ENCODE data around the gene TF.

The TF gene

DNA sequence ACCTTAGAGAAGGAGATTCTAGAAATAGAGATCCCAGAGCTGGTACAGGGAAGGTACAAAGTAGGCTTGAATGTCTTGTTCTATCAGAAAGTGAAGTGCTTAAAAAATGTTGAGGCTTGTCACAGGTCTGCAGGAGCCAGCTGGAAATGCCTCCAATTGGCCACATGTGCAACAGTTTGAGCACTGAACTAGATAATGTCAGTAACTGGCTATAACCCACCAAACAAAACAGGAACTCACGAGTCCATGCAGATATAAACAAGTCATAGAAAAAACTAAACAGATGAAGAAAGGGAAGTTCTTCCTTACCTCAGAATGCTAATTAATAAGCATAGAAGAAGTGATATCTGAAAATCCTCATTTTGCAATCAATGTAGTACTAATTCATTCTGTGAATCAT lies 11.9 kb upstream of the TF start:
- no peak for TF ChIP-seq EZH2 (IDR thresholded peaks at IDR 0.05)
- TF ChIP-seq FOXP2 (optimal IDR thresholded peaks at IDR 0.05; ENCODE audit: control extremely low read depth, extremely low read length, insufficient read depth), result no peak
- TF ChIP-seq POLR2AphosphoS5 (IDR thresholded peaks at IDR 0.05; ENCODE audit: borderline replicate concordance, low read depth, low read length), result no peak
- Histone ChIP-seq H3K4me3 (no peak overlapping the region), H3K36me3 (ENCODE audit: insufficient read depth, low read length) (no peaks in the 10 kb centered on the region), H3K9me3 (ENCODE audit: low read depth, low read length) (no peaks in the 10 kb centered on the region), H3K27ac (no peak overlapping the region), H3K9ac (ENCODE audit: insufficient read length) (no peak overlapping the region)
- no peak for DNase-seq (ENCODE audit: low read depth, low spot score)

- Histone ChIP-seq H3K9ac (ENCODE audit: insufficient read length) (no peak overlapping the region), H3K27ac (no peak overlapping the region), H3K36me3 (ENCODE audit: insufficient read depth, low read length) (no peaks in the 10 kb centered on the region), H3K9me3 (ENCODE audit: low read depth, low read length) (no peaks in the 10 kb centered on the region), H3K4me3 (no peak overlapping the region)
- no peak for DNase-seq (ENCODE audit: low read depth, low spot score)
- TF ChIP-seq FOXP2 (optimal IDR thresholded peaks at IDR 0.05; ENCODE audit: control extremely low read depth, extremely low read length, insufficient read depth) (no peak), POLR2AphosphoS5 (IDR thresholded peaks at IDR 0.05; ENCODE audit: borderline replicate concordance, low read depth, low read length) (no peak), EZH2 (IDR thresholded peaks at IDR 0.05) (no peak)
Measured at GRCh38 chr3:133742351-133743091, 3.7 kb upstream of the TF start.

- Histone ChIP-seq H3K4me3 (no peak overlapping the region), H3K9me3 (ENCODE audit: low read depth, low read length) (no peaks in the 10 kb centered on the region), H3K36me3 (ENCODE audit: insufficient read depth, low read length) (no peaks in the 10 kb centered on the region), H3K27ac (no peak overlapping the region), H3K9ac (ENCODE audit: insufficient read length) (no peak overlapping the region)
- TF ChIP-seq FOXP2 (optimal IDR thresholded peaks at IDR 0.05; ENCODE audit: control extremely low read depth, extremely low read length, insufficient read depth) (no peak), EZH2 (IDR thresholded peaks at IDR 0.05) (no peak), POLR2AphosphoS5 (IDR thresholded peaks at IDR 0.05; ENCODE audit: borderline replicate concordance, low read depth, low read length) (no peak)
- no peak for DNase-seq (ENCODE audit: low read depth, low spot score)
Measured at GRCh38 chr3:133744241-133744640, 2.0 kb upstream of the TF start.

DNA sequence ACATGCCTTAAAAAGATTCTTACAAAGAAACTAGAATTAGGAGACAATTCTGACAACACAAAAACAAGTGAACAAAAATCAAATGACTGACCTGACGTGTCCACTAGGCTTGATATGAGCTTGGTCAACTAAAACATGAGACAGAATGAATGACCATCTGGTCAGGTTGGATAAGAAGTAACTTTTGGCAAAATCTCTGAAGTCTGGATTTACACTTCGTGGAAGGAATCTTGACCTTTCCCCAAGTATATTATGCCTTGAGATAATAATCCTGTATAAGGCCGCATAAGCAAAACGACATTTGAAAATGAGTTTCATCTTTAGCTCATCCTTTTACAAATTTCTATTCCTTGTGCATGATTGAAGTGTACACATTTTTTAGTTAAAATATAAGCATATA lies 1.1 kb upstream of the TF start:
- no peak for DNase-seq (ENCODE audit: low read depth, low spot score)
- Histone ChIP-seq H3K27ac (no peak overlapping the region), H3K9ac (ENCODE audit: insufficient read length) (no peak overlapping the region), H3K9me3 (ENCODE audit: low read depth, low read length) (no peaks in the 10 kb centered on the region), H3K36me3 (ENCODE audit: insufficient read depth, low read length) (no peaks in the 10 kb centered on the region), H3K4me3 (no peak overlapping the region)
- TF ChIP-seq POLR2AphosphoS5 (IDR thresholded peaks at IDR 0.05; ENCODE audit: borderline replicate concordance, low read depth, low read length) (no peak), FOXP2 (optimal IDR thresholded peaks at IDR 0.05; ENCODE audit: control extremely low read depth, extremely low read length, insufficient read depth) (no peak), EZH2 (IDR thresholded peaks at IDR 0.05) (no peak)

DNA sequence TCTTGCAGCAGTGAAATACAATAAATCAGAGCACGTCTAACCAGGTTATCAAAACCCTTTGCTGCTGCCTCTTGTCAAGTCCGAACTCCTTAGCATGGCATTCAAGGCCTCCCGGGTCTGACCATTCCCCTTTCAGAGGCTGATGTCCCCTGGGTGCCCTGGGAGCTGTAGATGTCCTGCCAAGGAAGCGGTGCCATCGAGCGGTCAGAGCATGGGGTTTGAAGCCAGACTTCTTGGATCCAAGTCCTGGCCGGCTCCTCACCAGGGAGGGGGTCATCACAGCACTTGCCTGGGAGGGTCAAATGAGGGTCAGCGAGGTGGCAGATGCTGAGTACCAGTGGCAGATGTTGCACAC lies 496 bp downstream of the TF start:
- H3K4me3 ChIP-seq, result no peak overlapping the region
- no peak for DNase-seq (ENCODE audit: low read depth, low spot score)
- no peak overlapping the region for H3K9ac ChIP-seq (ENCODE audit: insufficient read length)
- TF ChIP-seq EZH2 (IDR thresholded peaks at IDR 0.05) (no peak), POLR2AphosphoS5 (IDR thresholded peaks at IDR 0.05; ENCODE audit: borderline replicate concordance, low read depth, low read length) (no peak), FOXP2 (optimal IDR thresholded peaks at IDR 0.05; ENCODE audit: control extremely low read depth, extremely low read length, insufficient read depth) (no peak)
- H3K27ac ChIP-seq, result no peak overlapping the region
- H3K36me3 ChIP-seq (ENCODE audit: insufficient read depth, low read length), result no peaks in the 10 kb centered on the region
- no peaks in the 10 kb centered on the region for H3K9me3 ChIP-seq (ENCODE audit: low read depth, low read length)

GRCh38 chr3:133747373-133747772 lies 1.2 kb downstream of the TF start:
- Histone ChIP-seq H3K36me3 (ENCODE audit: insufficient read depth, low read length) (no peaks in the 10 kb centered on the region), H3K4me3 (no peak overlapping the region), H3K9me3 (ENCODE audit: low read depth, low read length) (no peaks in the 10 kb centered on the region), H3K27ac (no peak overlapping the region), H3K9ac (ENCODE audit: insufficient read length) (no peak overlapping the region)
- TF ChIP-seq EZH2 (IDR thresholded peaks at IDR 0.05), result no peak
- no peak for TF ChIP-seq POLR2AphosphoS5 (IDR thresholded peaks at IDR 0.05; ENCODE audit: borderline replicate concordance, low read depth, low read length)
- no peak for TF ChIP-seq FOXP2 (optimal IDR thresholded peaks at IDR 0.05; ENCODE audit: control extremely low read depth, extremely low read length, insufficient read depth)
- no peak for DNase-seq (ENCODE audit: low read depth, low spot score)

- no peak for DNase-seq (ENCODE audit: low read depth, low spot score)
Measured at GRCh38 chr3:133747907-133748639, 1.9 kb downstream of the TF start.

DNA sequence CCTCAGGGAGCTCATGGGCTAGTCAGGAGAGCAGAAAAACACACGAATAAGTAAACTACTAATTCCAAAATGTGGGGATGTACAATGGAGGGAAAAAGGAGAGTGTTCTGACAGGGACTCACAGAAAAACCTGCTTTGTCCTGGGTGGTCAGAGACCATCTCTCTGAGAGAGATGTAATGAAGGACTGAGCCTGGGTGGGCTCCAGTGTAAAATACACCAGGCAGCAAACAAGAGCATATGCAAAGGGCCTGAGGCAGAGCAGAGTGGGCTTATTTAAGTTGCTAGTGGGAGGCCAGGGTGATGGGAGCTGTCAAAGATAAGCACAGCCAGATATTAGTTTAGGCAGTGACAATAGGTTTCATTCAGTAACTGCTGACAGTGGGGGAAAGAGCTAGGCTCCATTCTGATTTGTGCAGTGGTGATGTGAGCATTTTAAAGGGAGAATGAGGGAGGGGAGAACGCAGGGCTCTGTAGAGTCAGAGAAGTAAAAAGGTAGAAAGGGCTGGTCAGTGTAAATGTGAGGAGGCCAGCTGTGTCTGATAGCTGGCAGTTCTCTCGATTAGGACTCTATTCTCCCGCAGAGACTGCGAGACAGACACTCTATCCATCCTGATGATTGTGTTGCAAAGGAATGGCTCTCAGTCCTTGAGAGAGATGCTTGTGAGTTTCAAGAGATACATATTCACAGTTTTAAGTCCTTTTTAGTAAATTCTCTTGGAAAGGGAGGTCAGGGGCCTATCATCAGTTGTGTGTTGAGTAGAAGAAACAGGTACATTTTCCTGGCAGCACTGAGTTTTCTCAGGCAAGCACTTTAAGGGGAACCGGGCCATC lies 3.5 kb downstream of the TF start:
- no peak for TF ChIP-seq EZH2 (IDR thresholded peaks at IDR 0.05)
- no peak for TF ChIP-seq POLR2AphosphoS5 (IDR thresholded peaks at IDR 0.05; ENCODE audit: borderline replicate concordance, low read depth, low read length)
- TF ChIP-seq FOXP2 (optimal IDR thresholded peaks at IDR 0.05; ENCODE audit: control extremely low read depth, extremely low read length, insufficient read depth), result no peak
- Histone ChIP-seq H3K9me3 (ENCODE audit: low read depth, low read length) (no peaks in the 10 kb centered on the region), H3K4me3 (no peak overlapping the region), H3K36me3 (ENCODE audit: insufficient read depth, low read length) (no peaks in the 10 kb centered on the region), H3K9ac (ENCODE audit: insufficient read length) (no peak overlapping the region), H3K27ac (no peak overlapping the region)
- no peak for DNase-seq (ENCODE audit: low read depth, low spot score)

More at GRCh38 chr3:133747907-133748639, 1.9 kb downstream of the TF start:
- Histone ChIP-seq H3K9ac (ENCODE audit: insufficient read length) (no peak overlapping the region), H3K36me3 (ENCODE audit: insufficient read depth, low read length) (no peaks in the 10 kb centered on the region), H3K9me3 (ENCODE audit: low read depth, low read length) (no peaks in the 10 kb centered on the region), H3K4me3 (no peak overlapping the region), H3K27ac (no peak overlapping the region)
- TF ChIP-seq FOXP2 (optimal IDR thresholded peaks at IDR 0.05; ENCODE audit: control extremely low read depth, extremely low read length, insufficient read depth) (no peak), EZH2 (IDR thresholded peaks at IDR 0.05) (no peak), POLR2AphosphoS5 (IDR thresholded peaks at IDR 0.05; ENCODE audit: borderline replicate concordance, low read depth, low read length) (no peak)
